Measurements from ENCODE around the gene PVALEF. TPM values are rescaled to one million over a fixed set of nuclear protein-coding genes. Genes with fewer than 3 reads are reported as not detected.

Gene PVALEF
- total and polyA plus RNA-seq, 2 donors (not counting 3 experiments of a cell fraction or from before 2014, with no cell fraction given), result not detected

DNA sequence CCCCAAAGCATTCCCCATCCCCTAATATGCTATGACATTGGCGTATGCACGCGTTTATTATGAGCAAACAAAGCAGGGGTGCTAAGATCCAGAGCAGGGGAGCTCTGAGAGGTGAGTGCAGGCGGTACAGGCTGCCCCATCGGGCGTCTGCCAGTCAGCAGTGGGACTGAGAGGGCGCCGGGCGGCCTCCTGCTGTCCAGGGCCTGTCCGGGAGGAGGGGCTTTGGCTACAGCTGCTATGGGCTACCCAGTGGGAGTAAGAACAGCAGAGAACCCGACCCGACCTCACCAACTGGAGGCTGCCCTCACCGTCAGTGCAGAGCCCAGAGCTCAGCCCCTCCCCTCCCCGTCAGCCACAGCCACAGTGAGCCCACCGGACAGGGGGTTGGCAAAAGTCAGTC lies 19.2 kb downstream of the PVALEF start:
- no peak overlapping the region for H3K9ac ChIP-seq (replicated peaks; ENCODE audit: extremely low read depth, insufficient read depth, low read length)
- dilution Hi-C loops (cut with MboI; ENCODE audit: extremely low pct_ligation_motif_present, low sequenced_read_pairs), result no loop called here
- ChIA-PET CTCF (no interaction called here), POLR2A (no interaction called here)
- H3K27me3 ChIP-seq (ENCODE audit: control insufficient read depth in 2 of 2, insufficient read depth in 2 of 2, low read length in 2 of 2), result no peaks in the 10 kb centered on the region
- no peak overlapping the region for H3K4me3 ChIP-seq (replicated peaks in 1 of 3; ENCODE audit: insufficient read depth in 1 of 3, low read depth in 1 of 3, low read length in 3 of 3)
- no peaks in the 10 kb centered on the region for H4K20me1 ChIP-seq (replicated peaks; ENCODE audit: control insufficient read depth, extremely low read depth, insufficient read depth, low read length)
- no peak overlapping the region for H3K4me2 ChIP-seq (ENCODE audit: insufficient read depth, low read length)
- DNase-seq (ENCODE audit: low read depth, low spot score) (no peak), FAIRE-seq (no peak)
- no TSS peak for BruUV-seq (replicated peaks)
- no peaks in the 10 kb centered on the region for H3K4me1 ChIP-seq (ENCODE audit: control insufficient read depth, extremely low read depth, insufficient read depth, low read length)
- intact Hi-C loops (cut with micrococcal nuclease), result no loop called here
- H3K9me3 ChIP-seq (replicated peaks; ENCODE audit: control insufficient read depth, insufficient read depth, low read length), result no peaks in the 10 kb centered on the region
- H3K9me1 ChIP-seq (replicated peaks; ENCODE audit: control insufficient read depth, extremely low read depth, insufficient read depth, low read length), result no peaks in the 10 kb centered on the region
- H3K27ac ChIP-seq (ENCODE audit: insufficient read depth, low read depth, low read length), result no peak overlapping the region
- no peaks in the 10 kb centered on the region for H3K79me2 ChIP-seq (ENCODE audit: control insufficient read depth, insufficient read depth, low read length)
- TF ChIP-seq EZH2 (IDR thresholded peaks at IDR 0.05; ENCODE audit: borderline replicate concordance, low read depth, low read length, severe bottlenecking), result no peak
- TF ChIP-seq GATA2 (IDR thresholded peaks at IDR 0.05; ENCODE audit: insufficient read depth, insufficient read length, low read depth, low read length), result no peak
- peaks cover 0 to 2% of the 10 kb centered on the region in 2 experiments for H3K36me3 ChIP-seq (ENCODE audit: control insufficient read depth in 2 of 2, extremely low read depth in 1 of 2, insufficient read depth in 2 of 2, low read length in 2 of 2)
- H2AFZ ChIP-seq (ENCODE audit: low read depth, low read length), result no peak overlapping the region

DNA sequence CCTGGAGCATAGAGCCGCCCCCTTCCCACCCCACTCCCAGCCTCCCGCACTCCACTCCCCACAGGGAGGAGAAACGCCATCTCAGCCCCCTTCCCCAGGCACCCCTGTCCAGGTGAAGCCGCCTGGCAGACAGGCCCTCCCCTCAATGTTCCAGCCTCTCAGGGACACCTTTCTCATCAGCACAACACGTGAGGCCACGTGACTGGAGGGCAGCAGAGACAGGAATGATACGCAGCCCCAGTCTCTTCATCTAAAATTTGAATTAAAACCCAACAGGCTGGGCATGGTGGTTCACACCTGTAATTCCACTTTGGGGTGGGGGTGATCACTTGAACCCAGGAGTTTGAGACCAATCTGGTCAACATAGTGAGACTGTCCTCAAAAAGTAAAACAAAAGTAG lies 20.9 kb downstream of the PVALEF start:
- Histone ChIP-seq H3K9me1 (replicated peaks; ENCODE audit: control insufficient read depth, extremely low read depth, insufficient read depth, low read length) (no peaks in the 10 kb centered on the region), H2AFZ (ENCODE audit: low read depth, low read length) (no peak overlapping the region), H3K27ac (ENCODE audit: insufficient read depth, low read depth, low read length) (no peak overlapping the region), H3K4me2 (ENCODE audit: insufficient read depth, low read length) (no peak overlapping the region), H3K36me3 (ENCODE audit: control insufficient read depth in 2 of 2, extremely low read depth in 1 of 2, insufficient read depth in 2 of 2, low read length in 2 of 2) (peaks cover 0 to 2% of the 10 kb centered on the region in 2 experiments), H3K27me3 (ENCODE audit: control insufficient read depth in 2 of 2, insufficient read depth in 2 of 2, low read length in 2 of 2) (no peaks in the 10 kb centered on the region), H3K4me3 (replicated peaks in 1 of 3; ENCODE audit: insufficient read depth in 1 of 3, low read depth in 1 of 3, low read length in 3 of 3) (no peak overlapping the region), H3K9ac (replicated peaks; ENCODE audit: extremely low read depth, insufficient read depth, low read length) (no peak overlapping the region), H3K4me1 (ENCODE audit: control insufficient read depth, extremely low read depth, insufficient read depth, low read length) (no peaks in the 10 kb centered on the region), H3K9me3 (replicated peaks; ENCODE audit: control insufficient read depth, insufficient read depth, low read length) (no peaks in the 10 kb centered on the region), H3K79me2 (ENCODE audit: control insufficient read depth, insufficient read depth, low read length) (no peaks in the 10 kb centered on the region), H4K20me1 (replicated peaks; ENCODE audit: control insufficient read depth, extremely low read depth, insufficient read depth, low read length) (no peaks in the 10 kb centered on the region)
- intact Hi-C loops (cut with micrococcal nuclease), result no loop called here
- FAIRE-seq (no peak), DNase-seq (ENCODE audit: low read depth, low spot score) (no peak)
- BruUV-seq (replicated peaks), result no TSS peak
- dilution Hi-C loops (cut with MboI; ENCODE audit: extremely low pct_ligation_motif_present, low sequenced_read_pairs), result no loop called here
- ChIA-PET CTCF (interaction anchor here (1.5 to 5.5 kb wide), 2 partner anchors 15 to 44 kb away, joined by 6 to 40 read pairs; no protein-coding TSS in a partner anchor), POLR2A (no interaction called here)
- TF ChIP-seq JUN (IDR thresholded peaks at IDR 0.05; ENCODE audit: borderline replicate concordance, insufficient read depth, insufficient read length, low read depth), result no peak
- no peak for TF ChIP-seq MYC (IDR thresholded peaks at IDR 0.05; ENCODE audit: low read depth, low read length)
- no peak for TF ChIP-seq EZH2 (IDR thresholded peaks at IDR 0.05; ENCODE audit: borderline replicate concordance, low read depth, low read length, severe bottlenecking)
- no peak for TF ChIP-seq POLR2AphosphoS5 (IDR thresholded peaks at IDR 0.05; ENCODE audit: insufficient read depth, low read depth, low read length)
